ENCODE measurements around the gene CSNK2B.

Gene CSNK2B

GRCh38 chr6:31665501-31666336 is at the start of gene CSNK2B:
Gene CSNK2B, plus strand, starts transcription at chr6:31666080. Its CDS starts 752 bp downstream, at chr6:31666832.
- peak; percentile 98 for DNase-seq (ENCODE audit: low read depth in 2 of 2)

- no peak for DNase-seq (ENCODE audit: low read depth in 2 of 2)
These were observed 48.9 kb upstream of the CSNK2B start for GRCh38 chr6:31617010-31617409.

DNA sequence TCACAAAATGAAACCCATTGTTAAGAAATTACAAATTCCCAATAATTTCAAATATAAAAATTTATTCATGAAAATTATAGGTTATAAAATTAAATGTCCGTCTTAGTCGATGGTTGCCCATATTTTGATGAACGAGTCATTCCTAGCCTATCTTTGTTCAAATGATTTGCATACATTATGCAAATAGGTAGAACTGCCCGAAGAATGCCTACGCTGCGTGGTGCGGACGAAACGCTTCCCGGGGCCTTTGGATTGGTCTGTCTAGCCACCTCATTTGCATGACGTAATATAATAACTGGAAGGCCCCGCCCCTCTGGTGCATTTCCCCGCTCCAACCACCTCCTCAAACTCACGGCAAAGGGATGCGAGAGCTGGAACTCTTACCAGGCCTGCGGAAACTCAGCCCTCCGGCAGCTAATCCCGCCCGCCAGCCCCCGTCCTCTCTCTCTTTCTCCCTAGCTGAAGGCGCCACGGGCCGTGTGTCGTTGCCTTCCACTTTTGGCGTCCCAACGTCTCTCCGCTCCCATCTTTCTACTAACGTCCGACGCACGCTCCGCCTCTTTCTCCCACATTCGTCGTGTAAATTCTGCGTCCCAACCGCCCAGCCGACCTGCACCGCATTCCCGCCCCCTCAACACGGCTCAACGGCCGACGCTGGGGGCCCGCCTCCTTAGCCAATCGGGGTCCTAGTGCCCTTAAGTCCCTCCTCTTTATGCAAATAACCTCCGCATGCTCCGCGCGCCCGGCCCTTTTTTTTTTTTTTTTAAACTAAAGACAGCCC is 45.9 kb upstream of the CSNK2B start:
- peak; percentile 96 for DNase-seq (ENCODE audit: low read depth in 2 of 2)

DNA sequence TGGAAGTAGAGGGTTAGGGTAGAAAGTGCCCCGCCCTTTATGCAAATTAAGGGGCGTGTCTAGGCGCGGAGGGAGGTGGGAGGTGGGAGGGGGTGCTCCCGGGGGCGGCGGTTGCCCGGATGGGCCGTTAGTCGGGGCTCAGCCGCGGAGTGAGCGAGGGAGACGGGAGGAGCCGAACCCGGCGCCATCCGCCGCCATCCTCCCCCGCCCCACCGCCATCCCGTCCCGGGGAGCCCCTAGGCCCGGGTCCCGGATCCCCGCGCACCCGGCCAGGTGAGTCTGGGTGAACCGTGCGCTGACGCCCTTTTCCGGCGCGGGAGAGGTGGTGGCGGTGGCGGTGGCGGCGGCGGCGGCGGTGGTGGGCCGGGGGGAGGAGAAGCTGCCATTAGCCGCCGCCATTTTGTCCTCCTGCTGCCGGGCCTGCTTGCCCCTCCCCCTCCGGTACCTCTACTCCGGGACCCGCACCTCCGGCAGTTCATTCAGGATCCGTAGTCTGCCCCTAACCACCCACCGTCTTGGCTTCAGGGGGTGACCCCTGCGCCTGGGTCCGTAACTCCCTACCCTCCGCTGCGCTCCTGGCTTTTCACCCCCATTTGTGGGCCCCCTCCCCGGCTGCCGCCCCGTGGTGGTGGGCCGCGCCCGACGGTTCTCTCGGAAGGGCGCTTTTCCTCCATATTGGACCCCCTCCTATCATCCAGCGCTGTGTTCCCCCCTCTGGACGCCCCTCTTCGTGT is 45.1 kb upstream of the CSNK2B start, which contains the start of gene PRRC2A:
Gene PRRC2A (plus strand): TSS at position 130 of the 734 bp plus-strand sequence. CDS start 2,075 bp downstream, outside the sequence.
- no peak for DNase-seq (ENCODE audit: low read depth in 2 of 2)

DNA sequence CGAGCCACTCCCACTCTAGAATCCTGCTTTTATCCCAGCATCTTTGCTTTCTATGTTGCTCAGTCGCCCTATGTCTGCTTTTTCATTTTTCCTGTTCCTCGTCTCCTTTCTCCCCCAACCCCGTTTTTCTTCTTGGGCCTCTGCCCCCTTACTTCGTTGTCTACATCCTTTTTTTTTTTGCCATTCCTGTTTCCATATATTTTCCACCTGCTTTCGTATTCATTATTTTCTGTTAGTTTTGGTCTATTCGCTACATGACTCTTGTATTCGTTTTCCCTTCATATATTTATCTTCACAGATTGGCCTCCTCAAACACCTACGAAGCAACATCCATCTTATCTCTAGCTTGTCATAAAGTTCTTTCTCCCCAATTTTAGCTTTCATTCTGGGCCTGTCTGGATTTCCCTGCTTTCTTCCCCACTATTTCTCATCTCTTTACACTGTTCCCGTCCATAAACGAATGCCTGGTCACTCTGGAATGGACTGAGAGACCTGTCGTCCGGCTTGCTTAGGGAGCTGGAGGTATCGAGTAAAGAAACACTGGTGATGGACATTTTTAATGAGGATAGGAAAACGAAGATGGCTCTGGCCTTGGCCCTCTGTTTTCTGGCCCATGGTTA is 44.5 kb upstream of the CSNK2B start:
- no peak for DNase-seq (ENCODE audit: low read depth in 2 of 2)

GRCh38 chr6:31621991-31622390 is 43.9 kb upstream of the CSNK2B start:
- no peak for DNase-seq (ENCODE audit: low read depth in 2 of 2)

DNA sequence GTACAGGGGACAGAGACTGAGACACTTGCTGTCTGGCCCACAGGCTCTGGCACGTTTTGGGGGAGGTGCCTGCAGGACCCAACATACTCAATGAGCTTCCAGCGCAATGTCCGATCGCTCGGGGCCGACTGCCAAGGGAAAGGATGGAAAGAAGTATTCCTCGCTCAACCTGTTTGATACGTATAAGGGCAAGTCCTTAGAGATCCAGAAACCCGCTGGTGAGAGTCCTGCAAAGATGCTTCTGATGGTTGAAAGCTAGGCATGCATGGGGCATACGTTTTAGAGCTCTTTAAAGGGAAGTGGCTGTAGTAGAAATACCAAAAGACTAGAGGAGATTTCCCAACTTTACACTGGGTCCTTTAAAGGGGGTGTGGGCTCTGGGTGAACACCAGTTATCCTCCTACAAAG is 43.2 kb upstream of the CSNK2B start:
- DNase-seq (ENCODE audit: low read depth in 2 of 2): no peak

GRCh38 chr6:31624070-31624469 is 41.8 kb upstream of the CSNK2B start:
- DNase-seq (ENCODE audit: low read depth in 2 of 2): no peak

GRCh38 chr6:31626952-31627351 is 38.9 kb upstream of the CSNK2B start:
- no peak for DNase-seq (ENCODE audit: low read depth in 2 of 2)

DNA sequence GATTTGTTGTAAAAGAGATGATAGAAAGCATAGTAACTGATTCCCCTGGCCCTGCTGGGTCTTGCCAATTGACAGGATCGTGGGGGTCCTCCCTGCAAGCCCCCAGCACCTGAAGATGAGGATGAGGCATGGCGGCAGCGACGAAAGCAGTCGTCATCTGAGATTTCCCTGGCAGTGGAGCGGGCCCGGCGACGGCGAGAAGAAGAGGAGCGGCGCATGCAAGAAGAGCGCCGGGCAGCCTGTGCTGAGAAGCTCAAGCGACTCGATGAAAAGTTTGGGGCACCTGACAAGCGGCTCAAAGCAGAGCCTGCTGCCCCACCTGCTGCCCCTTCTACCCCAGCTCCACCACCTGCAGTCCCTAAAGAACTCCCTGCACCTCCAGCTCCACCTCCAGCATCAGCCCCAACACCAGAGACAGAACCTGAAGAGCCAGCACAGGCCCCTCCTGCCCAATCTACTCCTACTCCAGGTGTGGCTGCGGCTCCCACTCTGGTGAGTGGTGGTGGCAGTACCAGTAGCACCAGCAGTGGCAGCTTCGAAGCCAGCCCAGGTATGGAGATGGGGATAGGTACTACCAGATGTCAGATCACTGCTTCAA is 38.1 kb upstream of the CSNK2B start:
- no peak for DNase-seq (ENCODE audit: low read depth in 2 of 2)

DNA sequence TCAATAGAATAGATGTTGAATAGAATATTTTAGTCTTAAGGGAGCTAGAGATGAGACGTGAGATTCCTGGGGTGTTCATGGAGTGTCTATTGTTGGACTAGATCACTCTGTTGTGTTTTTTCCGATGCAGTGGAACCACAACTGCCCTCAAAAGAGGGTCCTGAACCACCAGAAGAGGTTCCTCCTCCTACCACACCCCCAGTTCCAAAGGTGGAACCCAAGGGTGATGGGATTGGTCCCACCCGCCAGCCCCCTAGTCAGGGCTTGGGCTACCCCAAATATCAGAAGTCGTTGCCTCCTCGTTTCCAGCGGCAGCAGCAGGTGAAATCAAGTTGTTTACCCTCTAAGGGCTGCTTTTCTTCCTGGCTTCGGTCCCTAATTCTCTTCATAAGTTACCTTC is 36.9 kb upstream of the CSNK2B start:
- DNase-seq (ENCODE audit: low read depth in 2 of 2): no peak

GRCh38 chr6:31630177-31630934 is 35.5 kb upstream of the CSNK2B start:
- DNase-seq (ENCODE audit: low read depth in 2 of 2): no peak

DNA sequence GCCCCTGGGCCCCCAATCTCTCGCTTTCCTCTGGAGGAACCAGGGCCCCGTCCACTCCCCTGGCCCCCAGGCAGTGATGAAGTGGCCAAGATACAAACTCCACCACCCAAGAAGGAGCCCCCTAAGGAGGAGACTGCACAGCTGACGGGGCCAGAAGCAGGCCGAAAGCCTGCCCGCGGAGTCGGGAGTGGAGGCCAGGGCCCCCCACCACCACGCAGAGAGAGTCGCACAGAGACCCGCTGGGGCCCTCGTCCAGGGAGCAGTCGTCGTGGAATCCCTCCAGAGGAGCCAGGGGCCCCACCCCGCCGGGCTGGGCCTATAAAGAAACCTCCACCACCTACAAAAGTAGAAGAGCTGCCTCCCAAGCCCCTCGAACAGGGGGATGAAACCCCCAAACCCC is 34.7 kb upstream of the CSNK2B start:
- no peak for DNase-seq (ENCODE audit: low read depth in 2 of 2)

DNA sequence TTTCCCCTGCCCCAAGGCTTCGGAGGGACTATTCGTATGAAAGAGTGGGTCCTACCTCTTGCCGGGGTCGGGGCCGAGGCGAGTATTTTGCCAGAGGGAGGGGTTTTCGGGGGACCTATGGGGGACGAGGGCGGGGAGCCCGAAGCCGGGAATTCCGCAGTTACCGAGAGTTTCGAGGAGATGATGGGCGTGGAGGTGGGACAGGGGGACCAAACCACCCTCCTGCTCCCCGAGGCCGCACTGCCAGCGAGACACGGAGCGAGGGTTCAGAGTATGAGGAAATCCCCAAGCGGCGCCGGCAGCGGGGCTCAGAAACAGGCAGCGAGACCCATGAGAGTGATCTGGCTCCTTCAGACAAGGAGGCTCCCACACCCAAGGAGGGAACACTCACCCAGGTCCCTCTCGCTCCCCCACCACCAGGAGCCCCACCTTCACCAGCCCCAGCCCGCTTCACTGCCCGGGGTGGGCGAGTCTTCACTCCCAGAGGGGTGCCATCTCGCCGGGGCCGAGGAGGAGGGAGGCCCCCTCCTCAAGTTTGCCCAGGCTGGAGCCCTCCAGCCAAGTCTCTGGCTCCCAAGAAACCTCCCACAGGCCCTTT is 34.1 kb upstream of the CSNK2B start:
- DNase-seq (ENCODE audit: low read depth in 2 of 2): no peak

- no peak for DNase-seq (ENCODE audit: low read depth in 2 of 2)
These were observed 33.5 kb upstream of the CSNK2B start for GRCh38 chr6:31632279-31632946.

GRCh38 chr6:31633447-31633846 is 32.4 kb upstream of the CSNK2B start:
- no peak for DNase-seq (ENCODE audit: low read depth in 2 of 2)

DNA sequence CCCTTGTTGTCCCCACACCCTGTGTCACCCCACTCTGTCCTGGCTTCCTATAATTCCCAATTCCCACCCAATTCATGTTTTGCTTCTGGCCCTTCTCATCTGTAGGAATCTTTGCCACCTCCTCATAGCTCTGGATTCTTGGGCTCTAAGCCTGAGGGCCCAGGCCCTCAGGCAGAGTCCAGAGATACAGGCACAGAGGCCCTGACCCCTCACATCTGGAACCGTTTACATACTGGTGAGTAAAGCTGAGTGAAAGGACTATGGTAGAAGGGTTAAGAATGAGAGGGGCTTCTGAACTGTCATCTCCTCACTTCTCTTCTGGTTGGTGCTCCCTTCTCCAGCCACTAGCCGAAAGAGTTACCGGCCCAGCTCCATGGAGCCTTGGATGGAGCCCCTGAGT is 31.7 kb upstream of the CSNK2B start:
- no peak for DNase-seq (ENCODE audit: low read depth in 2 of 2)

DNA sequence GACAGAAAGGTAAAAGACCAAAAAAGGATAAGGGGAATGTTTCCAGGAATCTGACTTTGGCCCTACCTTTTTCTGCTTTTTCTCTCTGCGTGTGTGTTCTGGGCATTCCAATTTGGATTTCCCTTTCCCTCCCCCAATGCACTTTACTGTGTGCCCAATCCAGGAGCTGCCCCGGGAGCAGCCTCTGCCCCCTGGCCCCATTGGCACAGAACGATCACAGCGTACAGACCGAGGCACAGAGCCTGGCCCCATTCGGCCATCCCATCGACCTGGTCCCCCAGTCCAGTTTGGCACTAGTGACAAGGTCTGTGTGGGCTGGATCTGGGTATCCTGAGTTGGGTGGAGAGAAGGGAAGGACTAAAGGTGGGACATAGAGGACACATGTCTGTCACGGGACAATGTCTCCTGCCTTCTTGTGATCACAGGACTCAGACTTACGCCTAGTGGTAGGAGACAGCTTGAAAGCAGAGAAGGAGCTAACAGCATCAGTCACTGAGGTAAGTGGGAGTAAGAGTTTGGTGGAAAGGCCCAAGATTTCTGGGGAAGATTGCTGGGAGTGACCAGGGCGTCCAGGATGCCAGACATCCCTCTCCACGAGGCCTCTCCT is 30.8 kb upstream of the CSNK2B start:
- no peak for DNase-seq (ENCODE audit: low read depth in 2 of 2)

Measured in stimulated activated CD8-positive, alpha-beta memory T cell treated with anti-CD3 and anti-CD28 coated beads, Interleukin-7, amount 100 ng/mL, for 4 hours (primary cell).